Muscle of back (tissue), 11 donors: ENCODE measurements around the gene DISP3. TPM values are rescaled to one million over a fixed set of nuclear protein-coding genes. Genes with fewer than 3 reads are reported as not detected.

Experiments
- DNase-seq, 3 donors: peaks; one replicate each; pipeline versions ENCODE4 v3.0.0 to v3.0.0-alpha.2; 2013
- polyA plus RNA-seq, 10 donors: library from polyadenylated mRNA; unstranded; fragments of 120-200 nt; gene quantifications; one replicate each; pipeline ENCODE4 v1.2.1, GENCODE V29; 2013; ENCODE audit not compliant: insufficient read length in 10 of 10

DISP3 gene
- polyA plus RNA-seq, 10 donors, result 0.09 to 0.56 (median 0.28) TPM

DNA sequence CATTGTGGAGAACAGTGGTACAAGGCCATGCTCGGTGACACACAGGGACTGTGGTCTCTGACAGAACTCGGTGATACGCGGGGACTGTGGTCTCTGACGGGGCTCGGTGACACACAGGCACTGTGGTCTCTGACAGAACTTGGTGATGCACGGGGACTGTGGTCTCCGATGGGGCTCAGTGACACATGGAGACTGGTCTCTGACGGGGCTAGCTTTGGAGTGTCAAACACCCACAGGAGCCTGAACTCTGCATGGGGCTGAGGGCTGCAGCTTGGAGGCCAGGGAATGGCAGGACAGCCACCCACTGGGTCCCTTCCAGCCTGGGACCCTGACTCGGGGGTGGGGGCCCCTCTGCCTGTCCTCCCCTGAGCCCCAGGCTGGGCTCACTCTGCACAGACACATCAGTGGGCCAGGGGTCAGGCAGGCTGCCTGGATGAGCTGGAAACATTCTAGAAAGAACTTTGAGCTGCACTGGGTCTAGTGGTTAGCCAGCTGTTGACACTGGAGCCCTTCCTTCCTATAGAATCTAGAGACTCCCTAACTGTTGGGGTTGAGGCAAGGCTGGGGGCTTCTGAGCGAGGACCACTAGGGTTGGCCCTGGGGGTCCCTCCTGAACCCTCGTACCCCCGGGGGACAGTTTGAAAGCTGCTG lies 49.8 kb downstream of the DISP3 start:
- no peak for DNase-seq

DNA sequence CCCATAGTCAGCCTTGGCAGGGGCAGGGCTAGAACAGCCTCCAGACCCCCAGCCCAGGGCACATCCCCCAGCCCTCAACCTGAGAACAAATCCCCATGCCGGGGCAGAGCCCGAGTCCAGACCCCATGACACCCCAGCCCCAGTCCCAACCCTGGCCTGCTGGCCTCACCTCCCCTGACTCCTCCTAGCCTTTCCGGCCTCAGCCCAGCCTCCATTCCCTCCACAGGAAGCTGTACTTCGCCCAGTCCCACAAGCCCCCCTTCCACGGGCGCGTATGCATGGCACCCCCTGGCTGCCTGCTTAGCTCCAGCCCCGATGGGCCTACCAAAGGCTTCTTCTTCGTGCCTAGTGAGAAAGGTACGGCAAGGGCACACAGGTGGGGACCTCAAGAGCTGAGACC lies 50.4 kb downstream of the DISP3 start:
- no peak for DNase-seq

DNA sequence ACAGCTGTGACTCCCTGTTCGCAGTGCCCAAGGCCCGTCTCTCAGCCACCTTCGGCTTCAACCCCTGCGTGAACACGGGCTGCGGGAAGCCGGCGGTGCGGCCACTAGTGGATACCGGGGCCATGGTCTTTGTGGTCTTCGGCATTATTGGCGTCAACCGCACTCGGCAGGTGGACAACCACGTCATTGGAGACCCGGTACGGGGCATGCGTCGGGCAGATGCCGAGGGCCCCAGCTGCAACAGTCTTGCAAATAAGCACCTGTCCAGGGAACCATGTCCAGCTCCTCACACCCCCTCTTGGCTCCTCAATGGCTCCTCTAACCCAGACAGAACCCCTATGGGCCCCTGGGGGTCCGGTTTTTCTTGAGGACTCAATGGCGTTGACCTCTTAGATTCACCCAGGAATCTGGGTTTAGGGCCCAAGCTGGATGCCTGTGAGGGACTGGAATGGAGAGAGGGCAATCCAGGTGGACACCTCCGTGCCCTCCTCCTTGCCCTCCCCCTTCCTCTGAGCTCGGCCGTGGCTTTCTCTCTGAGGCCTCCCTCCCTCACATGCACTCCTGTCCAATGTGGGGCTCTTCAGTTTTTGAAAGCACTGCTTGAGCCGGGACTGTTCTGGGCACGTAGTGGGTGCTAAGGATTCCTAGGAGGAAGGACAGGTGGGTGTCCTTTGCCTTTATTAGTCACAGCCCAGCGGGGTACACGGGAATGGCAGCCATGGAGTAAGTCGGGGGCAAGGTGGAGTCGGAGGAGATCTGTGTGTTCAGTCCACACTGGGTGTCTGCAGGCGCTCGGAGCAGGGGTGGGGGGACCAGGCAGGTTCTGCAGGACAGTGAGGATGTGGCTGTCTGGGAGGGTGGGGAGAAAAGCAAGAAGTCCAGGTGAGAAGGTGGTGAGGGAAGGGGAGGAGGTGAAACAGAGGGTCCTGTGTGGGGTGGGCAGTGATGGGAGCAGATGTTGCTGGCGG lies 51.1 kb downstream of the DISP3 start:
- DNase-seq, result no peak

DNA sequence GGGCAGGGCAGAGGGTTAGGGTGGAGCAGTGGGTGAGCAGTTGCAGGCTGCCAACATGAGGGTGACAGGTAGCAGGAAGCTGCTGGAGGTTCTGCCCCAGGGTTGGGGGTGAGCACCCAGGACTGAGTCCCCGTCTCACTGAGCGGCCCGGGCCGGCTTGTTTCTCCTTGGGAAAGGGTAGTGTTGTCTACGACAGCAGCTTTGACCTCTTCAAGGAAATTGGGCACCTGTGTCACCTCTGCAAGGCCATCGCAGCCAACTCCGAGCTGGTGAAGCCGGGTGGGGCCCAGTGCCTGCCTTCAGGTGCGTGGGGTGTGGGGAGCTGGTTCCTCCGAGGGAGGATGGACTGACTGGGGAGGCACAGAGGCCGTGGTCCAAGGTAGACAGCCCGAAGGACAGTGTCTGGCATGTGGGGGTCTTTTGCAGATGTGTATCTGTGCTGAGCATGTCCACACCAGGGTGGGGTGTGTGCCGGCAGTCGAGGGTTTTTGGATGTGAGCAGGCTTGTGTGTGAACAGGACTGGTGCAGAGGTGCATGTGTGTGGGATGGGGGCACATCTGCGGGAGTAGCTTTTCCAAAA lies 51.9 kb downstream of the DISP3 start:
- no peak for DNase-seq

DNA sequence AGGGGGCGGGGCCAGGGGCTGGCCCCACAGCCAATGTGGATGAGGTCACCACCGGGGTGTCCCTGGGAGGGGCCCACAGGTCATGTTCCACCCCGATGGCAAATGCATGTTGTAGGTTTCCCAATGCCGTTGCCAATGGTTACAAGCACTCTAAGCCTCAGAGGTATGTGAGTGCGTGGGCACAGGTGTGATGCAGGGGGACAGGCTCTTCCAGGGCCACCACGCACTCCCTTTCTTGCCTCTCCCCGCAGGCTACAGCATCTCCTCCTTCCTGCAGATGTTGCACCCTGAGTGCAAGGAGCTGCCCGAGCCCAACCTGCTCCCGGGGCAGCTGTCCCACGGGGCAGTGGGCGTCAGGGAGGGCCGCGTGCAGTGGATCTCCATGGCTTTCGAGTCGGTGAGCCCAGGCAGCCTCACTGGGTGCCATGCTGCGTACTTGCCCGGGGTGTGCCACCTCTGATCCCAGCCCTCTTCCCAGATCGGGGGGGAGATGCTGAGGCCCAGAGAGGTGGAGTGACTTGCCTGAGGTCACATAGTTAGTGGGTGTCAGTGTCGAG lies 52.4 kb downstream of the DISP3 start:
- DNase-seq, result no peak

DNA sequence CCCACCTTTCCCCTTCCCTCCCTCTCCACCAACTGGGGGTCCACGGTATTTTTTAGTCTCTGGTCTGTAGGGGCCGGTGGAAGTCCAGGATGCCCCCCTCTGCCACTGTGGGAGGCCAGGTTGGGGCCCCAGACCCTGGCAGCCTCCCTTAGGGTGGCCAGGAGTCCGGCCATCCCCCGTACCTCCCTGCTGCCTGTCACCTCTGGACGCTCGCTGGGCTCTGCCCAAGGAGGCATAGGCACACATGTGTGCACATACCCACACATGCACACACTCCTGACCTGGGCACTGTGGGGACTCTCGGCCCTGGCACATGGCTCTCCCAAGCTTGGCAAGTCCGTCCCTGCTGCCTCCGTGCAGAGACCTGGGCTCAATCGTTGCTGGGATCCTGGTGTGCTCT lies 53.0 kb downstream of the DISP3 start:
- no peak for DNase-seq

DNA sequence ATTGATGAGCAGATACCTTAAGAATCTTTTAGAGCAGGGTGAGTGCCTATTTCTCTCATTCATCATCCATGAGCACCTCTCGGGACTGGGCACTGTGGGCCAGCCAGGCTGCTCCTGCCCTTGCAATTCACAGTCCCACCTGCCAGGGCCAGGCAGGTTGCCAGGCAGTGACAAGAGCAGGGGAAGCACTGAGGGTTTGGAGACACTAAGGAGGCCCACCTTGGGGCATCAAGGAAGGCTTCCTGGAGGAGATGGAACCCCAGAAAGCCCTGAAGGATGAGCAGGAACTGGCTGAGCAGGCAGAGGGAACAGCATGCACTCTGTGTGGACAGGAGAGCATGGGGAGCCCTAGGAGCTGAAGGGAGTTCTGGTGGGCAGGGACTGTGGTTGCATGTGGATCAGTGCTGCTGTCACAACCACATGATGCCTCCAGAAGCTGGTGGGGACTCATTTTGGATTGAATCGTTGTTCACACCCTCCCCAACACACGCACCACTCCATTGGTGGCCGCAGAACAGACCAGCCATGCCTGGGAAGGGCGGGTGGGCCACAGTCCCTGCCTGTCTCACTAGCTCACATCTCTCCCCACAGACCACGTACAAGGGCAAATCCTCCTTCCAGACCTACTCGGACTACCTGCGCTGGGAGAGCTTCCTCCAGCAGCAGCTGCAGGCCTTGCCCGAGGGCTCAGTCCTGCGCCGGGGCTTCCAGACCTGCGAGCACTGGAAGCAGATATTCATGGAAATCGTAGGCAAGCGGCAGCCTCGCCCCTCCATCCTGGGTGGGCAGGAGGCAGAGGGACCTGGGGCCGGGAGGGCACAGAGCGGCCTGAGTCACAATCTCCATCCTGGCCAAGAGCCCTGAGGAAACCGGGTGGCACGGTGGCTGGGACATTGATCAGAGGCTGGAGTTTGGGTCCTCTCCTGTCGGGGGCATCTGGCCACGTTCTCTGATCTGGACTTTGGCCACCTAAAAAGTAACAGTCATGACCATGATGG lies 55.1 kb downstream of the DISP3 start:
- no peak for DNase-seq

DNA sequence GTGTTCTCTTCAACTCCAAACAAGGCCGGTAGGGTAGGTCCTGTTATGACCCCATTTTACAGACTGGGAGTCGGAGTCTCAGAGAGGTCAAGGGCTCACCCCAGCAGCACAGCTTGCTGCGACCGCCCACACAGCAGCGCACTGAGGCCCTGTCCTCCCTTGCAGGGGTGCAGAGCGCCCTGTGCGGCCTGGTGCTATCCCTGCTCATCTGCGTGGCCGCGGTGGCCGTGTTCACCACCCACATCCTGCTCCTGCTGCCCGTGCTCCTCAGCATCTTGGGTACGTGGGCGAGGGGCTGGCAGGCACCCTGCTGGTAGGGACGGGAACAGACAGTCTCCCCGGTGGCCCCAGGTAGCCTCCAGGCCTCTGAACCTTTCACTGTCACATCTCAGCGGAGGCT lies 55.9 kb downstream of the DISP3 start:
- DNase-seq, result no peak

DNA sequence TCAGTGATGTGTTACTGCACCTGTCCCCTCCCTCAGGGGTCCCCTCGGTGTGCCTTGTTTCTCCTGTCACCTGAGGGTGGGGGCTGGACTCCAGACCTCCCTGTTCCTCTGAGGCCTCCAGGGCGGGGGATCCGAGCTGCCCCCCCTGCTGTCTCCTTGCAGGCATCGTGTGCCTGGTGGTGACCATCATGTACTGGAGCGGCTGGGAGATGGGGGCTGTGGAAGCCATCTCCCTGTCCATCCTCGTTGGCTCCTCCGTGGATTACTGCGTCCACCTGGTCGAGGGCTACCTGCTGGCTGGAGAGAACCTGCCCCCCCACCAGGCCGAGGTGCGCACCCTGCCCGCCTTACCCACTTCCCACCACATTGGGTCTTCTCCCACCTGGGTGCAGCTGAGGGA lies 56.4 kb downstream of the DISP3 start:
- DNase-seq, result no peak

DNA sequence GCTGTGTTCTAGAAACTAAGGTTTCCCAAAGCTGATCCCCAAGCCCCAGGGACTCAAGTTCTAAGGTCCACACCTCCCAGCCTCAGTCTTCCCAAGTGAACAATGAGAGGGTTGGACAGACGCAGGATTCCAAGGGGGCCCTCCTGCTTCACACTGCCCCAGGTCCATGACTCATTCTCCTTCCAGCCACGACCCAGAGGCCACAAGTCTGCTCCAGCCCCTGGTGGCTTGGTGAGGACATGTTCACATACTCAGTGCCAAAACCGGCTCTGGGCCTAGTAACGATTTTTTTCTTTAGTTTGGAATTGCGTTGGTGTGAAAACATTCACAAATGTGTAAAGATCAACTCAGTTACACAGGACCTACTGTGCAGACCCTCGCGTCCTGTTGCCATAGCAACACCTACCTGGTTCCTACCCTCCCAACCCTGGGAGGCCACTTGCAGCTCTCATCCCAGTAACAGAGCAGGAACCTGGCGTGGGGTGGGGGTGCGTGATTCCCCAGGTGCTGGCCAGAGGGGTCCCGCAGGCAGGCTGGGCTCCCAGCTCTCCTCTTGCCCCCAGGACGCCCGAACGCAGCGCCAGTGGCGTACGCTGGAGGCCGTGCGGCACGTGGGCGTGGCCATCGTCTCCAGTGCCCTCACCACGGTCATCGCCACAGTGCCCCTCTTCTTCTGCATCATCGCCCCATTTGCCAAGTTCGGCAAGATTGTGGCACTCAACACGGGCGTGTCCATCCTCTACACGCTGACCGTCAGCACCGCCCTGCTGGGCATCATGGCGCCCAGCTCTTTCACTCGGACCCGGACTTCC lies 57.0 kb downstream of the DISP3 start:
- no peak for DNase-seq

DNA sequence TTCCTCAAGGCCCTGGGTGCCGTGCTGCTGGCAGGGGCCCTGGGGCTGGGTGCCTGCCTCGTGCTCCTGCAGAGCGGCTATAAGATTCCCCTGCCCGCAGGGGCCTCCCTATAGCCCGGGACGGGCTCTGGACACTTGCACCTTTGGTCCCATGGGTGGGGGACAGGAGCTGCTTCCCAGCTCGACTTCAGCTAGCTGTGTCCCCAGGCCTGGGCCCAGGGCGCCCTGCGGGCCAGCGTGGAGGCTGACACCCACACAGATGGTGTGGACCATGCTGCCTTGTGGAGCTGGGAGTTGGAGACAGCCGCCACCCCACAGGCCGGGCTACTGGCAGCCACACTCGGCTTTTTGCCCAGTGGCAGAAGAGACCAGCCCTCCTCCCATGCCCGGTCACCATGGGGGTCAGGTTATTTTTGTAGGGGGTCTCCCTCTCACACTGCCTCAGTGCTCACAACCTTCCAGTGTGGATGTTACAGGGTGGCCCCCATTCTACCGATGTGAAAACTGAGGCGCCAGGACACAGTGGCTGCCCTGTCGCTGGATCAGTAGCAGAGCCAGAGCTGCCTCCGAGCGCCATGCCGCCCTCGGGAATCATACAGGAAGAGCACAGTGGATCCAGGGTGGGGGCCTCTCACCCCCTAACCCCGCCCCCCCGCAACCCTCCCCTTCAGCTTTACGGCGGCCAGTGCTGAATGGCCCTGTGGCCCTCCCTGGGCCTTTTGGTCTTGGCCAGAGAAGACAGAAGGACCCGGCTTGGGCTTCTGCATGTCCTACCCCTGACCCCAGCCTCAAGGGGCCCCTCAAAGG lies 57.8 kb downstream of the DISP3 start:
- no peak for DNase-seq

DNA sequence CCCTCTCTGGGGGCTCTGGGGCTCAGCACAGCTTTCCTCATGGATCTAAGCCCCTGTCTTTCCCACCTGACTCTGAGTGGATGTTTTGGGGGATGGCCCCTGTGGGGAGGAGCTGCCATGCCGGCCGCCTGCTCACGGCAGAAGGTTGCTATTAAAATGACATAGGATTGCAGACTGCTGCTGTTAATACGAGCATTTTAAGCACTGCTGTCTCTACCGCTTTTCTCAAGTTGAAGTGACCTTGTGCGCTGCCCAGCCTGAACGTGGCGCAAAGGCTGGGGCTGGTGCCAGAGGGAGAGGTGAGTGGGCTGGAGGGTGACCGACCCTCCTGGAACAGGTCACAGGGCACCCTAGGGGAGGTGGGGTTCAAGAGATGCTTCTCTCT lies 58.4 kb downstream of the DISP3 start:
- no peak for DNase-seq

DNA sequence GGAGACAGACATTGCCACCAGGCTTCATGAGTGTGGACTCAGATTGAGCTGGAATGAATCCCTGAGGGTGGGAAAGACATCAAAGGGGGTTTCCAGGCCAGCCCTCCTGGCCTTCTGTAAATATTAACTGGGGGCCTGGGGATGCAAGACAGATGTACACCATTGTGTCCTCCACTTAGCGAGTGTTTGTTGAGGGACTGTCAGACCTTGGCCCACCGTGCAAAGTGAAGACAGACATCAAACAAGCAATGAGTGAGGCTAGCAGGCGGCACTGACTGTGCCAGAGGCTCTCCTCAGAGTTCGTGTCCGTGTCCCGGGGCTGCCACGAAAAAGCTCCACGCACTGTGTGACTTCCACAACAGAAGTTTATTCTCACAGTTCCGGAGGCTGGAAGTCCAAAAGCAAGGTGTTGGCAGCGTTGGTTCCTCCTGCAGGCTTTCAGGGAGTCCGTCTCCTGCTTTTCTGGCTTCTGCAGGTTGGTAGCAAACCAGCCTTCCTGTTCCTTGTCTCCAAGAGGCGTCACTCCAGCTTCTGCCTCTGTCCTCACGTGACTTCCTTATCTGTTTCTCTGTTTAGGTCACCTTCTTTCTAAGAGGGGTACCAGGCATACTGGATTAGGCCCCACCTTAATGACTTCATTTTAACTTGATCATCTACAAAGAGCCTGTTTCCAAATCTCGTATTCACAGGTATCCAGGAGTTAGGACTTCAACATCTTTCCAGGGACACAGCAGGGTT lies 59.1 kb downstream of the DISP3 start:
- DNase-seq, result no peak

DNA sequence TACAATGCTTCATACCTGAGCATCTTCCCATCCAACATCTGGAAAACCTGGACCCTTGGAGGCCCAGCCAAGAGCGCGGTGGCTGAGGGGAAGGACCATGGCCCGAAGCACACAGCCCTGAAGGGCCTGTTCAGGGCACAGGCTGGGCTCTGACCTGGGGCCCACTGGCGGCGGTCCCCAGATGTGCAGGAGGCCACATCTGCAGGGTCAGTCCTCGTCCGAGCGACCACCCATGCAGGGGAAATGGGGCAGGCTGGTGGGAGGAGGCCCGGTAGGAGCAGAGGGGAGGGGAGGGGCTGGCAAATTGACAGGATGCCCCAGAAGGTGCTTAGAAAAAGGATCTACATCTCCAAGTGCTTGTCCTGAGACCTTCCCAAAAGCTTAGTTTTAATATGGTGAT lies 59.9 kb downstream of the DISP3 start:
- DNase-seq, result no peak

DNA sequence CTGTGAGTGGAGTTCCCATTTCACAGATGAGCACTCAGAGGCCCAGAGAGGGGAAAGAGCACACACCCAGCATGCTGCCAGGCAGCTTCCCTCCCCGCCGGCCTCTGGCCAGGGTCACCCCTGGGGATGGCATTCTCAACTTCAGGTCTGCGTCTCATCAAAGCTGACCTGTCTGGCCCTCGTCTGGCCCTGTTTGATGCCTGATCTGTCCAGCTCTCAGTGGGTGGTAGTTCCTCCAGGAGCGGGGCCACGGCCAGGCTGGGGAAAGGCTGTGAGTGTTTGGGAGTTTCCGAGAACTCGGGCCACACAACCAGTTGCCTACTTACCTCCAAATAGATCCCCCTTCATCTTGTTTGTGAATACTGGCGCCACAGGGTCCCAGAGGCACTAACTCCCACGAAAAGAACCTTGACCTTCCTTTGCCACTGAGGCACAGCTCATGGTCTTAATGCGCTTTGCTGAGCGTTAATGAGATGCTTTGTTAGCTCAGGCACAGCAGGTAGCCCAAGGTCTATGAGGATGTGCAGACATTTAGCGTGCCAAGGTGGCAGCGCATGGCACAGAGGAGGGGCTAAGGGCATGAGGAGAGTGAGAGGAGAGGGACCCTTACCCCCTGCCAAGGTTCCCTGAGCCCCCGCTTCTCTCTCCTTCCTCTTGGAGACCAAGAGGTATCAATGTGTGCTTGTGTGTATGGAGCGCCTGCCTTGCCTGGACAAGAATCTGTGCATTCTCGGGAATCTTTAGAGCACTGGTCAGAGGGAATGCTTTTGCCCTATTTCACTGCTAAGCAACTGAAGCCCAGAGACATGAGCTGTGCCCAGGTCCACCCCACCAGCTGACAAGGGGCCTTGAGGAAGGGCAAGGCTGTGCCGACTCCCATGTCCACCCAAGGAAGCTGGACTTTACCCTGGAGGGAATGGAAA lies 61.2 kb downstream of the DISP3 start:
- DNase-seq, result no peak

DNA sequence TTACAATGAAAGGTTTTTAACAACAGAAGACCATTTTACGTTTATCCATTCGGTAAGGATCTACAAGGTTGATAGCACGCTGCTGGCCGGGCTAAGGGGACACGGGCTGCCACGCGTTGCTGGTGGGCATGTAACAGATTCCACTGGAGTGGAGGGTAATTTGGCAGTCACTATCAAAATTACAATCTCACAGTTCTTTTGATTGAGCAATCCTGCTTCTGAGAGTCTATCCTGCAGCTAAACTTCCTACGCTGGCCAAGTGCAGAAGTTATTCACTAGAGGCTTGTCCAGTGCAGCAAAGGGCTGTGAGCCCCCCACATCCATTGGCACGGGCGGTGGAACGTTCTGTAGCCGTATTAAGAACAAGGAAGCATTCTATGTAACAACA lies 61.8 kb downstream of the DISP3 start:
- no peak for DNase-seq

DNA sequence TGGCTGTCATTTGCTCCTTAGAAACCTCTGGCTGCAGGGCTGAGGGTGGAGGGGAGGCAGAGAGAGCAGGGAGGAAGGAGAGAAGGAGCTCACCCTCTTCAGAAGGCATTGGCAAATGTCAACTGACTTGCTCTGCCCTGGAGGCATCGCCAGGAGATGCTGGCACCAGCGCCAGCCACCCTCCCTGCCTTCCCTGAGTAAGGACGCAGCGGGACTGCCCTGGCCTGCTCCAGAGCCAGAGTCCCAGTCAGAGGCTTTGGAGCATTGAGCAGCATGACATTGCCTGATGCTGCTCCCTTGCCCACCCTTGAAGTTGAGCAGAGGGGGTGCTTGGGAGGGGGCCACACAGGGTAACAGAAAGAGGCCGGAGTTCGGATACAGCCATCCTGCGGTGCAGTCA lies 62.3 kb downstream of the DISP3 start:
- no peak for DNase-seq

DNA sequence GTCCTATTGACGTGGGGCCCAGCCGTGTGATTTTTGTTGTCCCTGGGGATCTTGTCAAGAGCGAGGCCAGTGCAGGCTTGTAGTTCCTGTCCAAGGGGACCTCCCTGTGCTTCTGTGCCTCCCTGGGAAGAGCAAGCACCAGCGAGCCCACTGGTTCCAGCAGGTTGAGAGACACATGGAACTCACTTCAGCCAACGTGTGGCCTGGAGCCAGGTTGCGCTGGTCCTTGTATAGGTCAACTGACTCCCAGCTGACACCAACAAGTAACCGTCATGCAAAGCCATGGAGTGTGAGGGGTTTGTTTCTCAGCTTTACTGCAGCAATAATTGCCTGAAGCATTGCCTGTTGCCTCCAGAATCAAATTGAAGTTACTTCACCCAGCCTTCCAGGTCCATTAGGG lies 63.0 kb downstream of the DISP3 start:
- DNase-seq, result no peak
